IPS DF 4.7 (cell line): ENCODE measurements around the gene NHSL2.

Experiments used
- DNase-seq: peaks from one replicate; pipeline ENCODE4 v3.0.0-alpha.2; 2013; ENCODE audit warnings: low spot score; ENCODE audit errors: extremely low read depth

The NHSL2 gene

GRCh38 chrX:72127332-72127731 is 216.7 kb downstream of the NHSL2 start:
- no peak for DNase-seq

- no peak for DNase-seq
Measured at GRCh38 chrX:72128183-72128834, 217.7 kb downstream of the NHSL2 start.

- DNase-seq: no peak
Measured at GRCh38 chrX:72128881-72129280, 218.2 kb downstream of the NHSL2 start.

GRCh38 chrX:72129661-72130060 is 219.0 kb downstream of the NHSL2 start:
- no peak for DNase-seq

- DNase-seq: no peak
Measured at GRCh38 chrX:72130156-72130761, 219.6 kb downstream of the NHSL2 start.

GRCh38 chrX:72130762-72131250 is 220.2 kb downstream of the NHSL2 start:
- DNase-seq: no peak

GRCh38 chrX:72131317-72132294 is 221.0 kb downstream of the NHSL2 start, which contains the start of gene RTL5:
Gene RTL5, minus strand, starts transcription at chrX:72131915.
- no peak for DNase-seq

GRCh38 chrX:72132456-72132855 is 221.8 kb downstream of the NHSL2 start:
- DNase-seq: no peak

- no peak for DNase-seq
Measured at GRCh38 chrX:72133851-72134546, 223.4 kb downstream of the NHSL2 start.

- DNase-seq: no peak
Measured at GRCh38 chrX:72137846-72138495, 227.3 kb downstream of the NHSL2 start.

GRCh38 chrX:72139538-72139937 is 228.9 kb downstream of the NHSL2 start:
- no peak for DNase-seq

- DNase-seq: no peak
Measured at GRCh38 chrX:72141372-72142004, 230.8 kb downstream of the NHSL2 start.

- no peak for DNase-seq
Measured at GRCh38 chrX:72142094-72142793, 231.6 kb downstream of the NHSL2 start.

GRCh38 chrX:72142794-72143608 is 232.4 kb downstream of the NHSL2 start:
- no peak for DNase-seq

GRCh38 chrX:72143609-72143907 is 232.9 kb downstream of the NHSL2 start:
- DNase-seq: no peak

GRCh38 chrX:72145181-72145580 is 234.5 kb downstream of the NHSL2 start:
- DNase-seq: no peak

GRCh38 chrX:72146527-72146926 is 235.9 kb downstream of the NHSL2 start:
- DNase-seq: no peak

- DNase-seq: no peak
Measured at GRCh38 chrX:72158773-72159172, 248.1 kb downstream of the NHSL2 start.

- DNase-seq: no peak
Measured at GRCh38 chrX:72159769-72160168, 249.1 kb downstream of the NHSL2 start.
